GM21360 (cell line): ENCODE data around the gene CD6.

Experiments used
- ATAC-seq: cut with Tn5 transposase; IDR thresholded peaks from one replicate; pipeline ENCODE4 v1.9.1; 2021; ENCODE audit warnings: mild to moderate bottlenecking, moderate library complexity; ENCODE audit not compliant: unreplicated experiment

Gene CD6

DNA sequence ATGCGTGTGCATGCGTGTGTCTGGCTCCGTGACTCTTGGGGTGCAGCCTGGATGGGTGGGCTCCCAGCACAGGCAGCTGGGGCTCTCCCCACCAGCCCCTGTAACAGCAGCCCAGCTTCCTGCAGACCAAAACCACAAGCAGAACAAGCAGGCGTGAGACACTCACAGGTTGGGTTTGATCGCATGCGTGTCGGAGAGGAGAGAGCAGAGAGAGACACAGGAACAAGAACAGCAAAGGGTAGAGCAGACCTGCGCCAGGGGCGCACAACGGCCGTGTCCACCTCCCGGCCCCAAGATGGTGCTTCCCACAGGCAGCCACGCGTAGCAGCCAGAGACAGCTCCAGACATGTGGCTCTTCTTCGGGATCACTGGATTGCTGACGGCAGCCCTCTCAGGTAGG, at the start of gene CD6:
TSS of gene CD6 (plus strand) at position 161 of the 400 bp plus-strand sequence. CDS start at position 347, 186 bp downstream.
- no peak for ATAC-seq

- no peak for ATAC-seq
Measured at GRCh38 chr11:60921777-60922335, 49.6 kb upstream of the CD6 start.

GRCh38 chr11:60922906-60923305, 48.6 kb upstream of the CD6 start:
- no peak for ATAC-seq

- no peak for ATAC-seq
Measured at GRCh38 chr11:60923326-60923725, 48.2 kb upstream of the CD6 start.

DNA sequence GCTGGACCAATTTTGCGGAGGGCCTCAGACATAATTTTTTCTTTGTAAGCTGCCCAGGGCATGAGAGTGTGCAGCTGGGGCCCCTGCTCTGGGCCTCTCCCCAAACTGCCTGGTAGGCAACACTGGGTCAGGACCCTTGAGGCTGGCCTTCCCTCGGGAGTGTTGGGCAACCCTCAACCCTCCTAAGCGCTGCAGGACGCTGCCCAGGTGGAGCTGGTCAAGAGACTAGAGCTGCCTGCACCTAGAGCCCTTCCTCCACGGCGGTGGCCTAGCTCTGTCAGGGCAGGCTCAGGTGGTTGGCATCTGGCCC, 47.7 kb upstream of the CD6 start:
- ATAC-seq = no peak

DNA sequence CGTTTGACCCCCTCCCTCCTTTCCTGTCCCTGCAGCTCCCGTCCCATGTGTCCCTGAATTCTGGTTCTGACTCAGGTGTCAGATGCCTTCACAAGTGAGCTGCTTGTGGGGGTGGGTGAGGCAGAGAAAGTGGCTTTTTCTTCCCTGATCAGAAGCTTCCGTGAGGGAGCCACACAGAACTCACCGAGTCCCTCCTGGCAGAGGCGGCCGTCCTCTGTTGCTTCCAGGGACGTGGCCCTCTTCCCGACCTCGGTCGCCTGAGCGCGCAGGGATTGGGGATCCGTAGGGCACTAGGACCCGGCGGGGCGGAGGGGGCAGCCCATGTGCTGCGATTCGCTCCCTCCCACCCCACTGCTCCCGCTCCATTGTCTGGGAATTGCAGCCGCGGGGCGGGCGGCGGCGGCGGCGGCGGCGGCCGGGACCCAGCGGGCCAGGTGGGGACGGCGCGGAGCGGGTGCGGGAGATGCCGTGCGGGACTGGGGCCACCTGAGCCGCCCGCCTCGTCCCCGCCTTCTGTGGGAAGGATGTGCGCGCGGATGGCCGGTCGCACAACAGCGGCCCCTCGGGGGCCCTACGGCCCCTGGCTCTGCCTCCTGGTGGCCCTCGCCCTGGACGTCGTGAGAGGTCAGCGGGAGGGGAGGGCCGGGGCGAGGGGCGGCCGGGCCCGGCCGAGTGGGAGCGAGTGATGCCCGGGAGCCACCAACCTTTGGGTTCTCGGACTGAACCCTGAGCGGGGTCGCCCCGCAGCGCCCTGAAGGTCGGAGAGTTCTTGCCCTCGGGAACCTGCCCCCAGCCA, 47.2 kb upstream of the CD6 start, which contains the start of gene TMEM132A:
TSS of gene TMEM132A (plus strand) at position 351 of the 796 bp plus-strand sequence. CDS start at position 525, 174 bp downstream.
- no peak for ATAC-seq

GRCh38 chr11:60924906-60925853, 46.3 kb upstream of the CD6 start:
- no peak for ATAC-seq

DNA sequence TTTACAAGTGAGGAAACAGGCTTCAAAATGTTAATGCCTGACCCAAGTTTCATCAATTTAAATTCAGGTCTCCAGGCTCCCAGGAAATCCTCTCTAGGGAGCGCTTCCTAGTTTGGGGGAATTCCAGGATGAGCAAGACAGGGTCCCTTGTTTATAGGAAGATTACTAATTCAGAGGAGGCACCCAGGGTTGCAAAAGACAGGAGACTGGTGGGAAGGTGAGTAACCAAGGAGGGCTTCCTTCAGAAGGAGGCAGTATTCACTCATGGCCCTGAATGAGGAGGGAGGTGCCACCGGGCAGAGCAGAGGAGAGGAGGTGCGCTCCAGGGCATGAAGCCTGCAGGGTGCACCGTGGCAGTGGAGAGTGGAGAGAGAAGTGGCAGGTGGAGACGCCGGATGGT, 45.6 kb upstream of the CD6 start:
- ATAC-seq = no peak

DNA sequence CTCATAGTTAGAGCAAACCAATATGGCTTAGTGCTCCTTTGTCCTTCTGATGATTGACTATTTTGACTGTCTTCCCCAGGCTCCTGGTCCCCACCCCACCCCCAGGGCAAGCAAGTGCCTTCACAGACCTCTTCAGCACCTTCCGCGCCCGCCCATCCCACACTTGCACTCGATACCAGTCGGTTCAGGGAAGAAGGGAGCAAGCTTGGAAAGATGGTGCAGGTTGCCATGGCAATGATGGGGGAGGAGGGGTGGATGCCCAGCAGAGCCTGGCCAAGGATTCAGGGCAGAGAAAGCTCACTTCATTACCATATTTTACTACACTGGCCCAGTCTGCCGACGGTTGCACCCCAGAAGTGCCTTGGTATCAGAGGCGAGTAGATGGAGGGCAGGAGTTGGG, 45.0 kb upstream of the CD6 start:
- no peak for ATAC-seq

DNA sequence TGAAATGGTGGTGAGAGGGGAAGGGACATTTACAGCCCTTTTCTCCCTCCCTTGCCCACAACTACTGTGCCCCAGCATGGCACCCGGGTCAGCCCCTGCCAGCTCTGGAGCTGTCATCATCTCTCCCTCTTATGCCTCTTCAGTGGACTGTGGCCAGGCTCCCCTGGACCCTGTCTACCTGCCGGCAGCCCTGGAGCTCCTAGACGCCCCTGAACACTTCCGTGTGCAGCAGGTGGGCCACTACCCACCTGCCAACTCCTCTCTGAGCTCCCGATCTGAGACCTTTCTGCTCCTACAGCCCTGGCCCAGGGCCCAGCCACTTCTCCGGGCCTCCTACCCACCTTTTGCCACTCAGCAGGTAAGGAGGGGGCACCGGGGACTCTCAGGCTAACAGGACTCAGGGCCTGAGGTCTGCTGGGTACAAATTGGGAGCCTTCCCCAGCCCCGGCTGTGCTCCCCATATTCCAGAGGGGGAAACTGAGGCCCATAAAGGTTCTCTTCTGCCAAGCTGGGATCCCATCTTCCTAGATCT, 44.4 kb upstream of the CD6 start:
- ATAC-seq = no peak

DNA sequence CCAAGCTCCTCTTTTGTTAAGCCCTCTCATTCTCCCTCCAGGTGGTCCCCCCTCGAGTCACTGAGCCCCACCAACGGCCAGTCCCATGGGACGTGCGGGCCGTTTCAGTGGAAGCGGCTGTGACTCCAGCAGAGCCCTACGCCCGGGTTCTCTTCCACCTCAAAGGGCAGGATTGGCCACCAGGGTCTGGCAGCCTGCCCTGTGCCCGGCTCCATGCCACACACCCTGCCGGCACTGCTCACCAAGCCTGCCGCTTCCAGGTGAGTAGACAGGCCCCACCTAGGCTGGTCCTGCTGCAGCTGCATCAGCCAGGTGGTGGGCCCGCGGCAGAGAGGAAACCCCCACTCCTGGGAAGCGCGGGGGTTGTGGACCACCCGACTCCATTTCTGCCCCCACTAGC, 43.9 kb upstream of the CD6 start:
- no peak for ATAC-seq

DNA sequence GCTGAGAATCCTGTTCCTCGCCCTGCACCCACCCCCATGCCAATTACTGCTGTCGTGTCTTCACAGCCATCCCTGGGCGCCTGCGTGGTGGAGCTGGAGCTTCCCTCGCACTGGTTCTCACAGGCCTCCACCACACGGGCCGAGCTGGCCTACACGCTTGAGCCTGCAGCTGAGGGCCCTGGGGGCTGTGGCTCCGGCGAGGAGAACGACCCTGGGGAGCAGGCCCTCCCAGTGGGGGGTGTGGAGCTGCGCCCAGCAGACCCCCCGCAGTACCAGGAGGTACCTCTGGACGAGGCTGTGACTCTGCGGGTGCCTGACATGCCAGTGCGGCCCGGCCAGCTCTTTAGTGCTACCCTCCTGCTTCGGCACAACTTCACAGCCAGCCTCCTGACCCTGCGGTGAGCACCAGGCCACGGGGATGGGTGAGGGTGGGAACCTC, 42.9 kb upstream of the CD6 start:
- no peak for ATAC-seq

- no peak for ATAC-seq
Measured at GRCh38 chr11:60929764-60930163, 41.7 kb upstream of the CD6 start.

DNA sequence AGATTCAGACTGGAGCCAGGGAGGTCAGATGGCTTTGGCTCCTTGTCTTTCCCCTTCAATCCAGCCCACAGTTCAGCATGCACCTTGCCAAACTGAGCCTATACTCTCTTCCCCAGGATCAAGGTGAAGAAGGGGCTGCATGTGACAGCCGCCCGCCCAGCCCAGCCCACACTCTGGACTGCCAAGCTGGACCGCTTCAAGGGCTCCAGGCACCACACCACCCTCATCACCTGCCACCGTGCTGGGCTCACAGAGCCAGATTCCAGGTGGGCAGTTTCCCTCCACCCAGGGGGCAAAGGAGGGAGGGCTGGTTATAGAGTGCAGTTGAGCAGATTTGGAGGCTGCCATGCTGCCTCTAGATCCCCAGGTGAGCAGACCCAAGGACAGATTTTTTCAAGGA, 41.1 kb upstream of the CD6 start:
- no peak for ATAC-seq

DNA sequence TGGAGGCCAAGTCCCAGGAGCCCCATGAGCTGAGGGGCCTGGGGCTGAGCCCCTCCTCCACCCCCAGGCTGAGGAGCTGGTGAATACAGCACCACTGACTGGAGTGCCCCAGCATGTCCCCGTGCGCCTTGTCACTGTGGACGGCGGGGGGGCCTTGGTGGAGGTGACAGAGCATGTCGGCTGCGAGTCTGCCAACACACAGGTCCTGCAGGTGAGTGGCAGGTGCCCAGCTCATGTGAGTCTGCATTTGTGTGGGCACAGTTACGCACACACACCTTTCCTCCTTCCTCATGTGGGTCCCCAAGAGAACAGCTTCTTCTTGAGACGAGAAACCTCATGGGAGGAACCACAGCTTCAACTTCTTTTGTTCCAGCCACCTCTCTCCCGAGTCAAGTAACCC, 39.6 kb upstream of the CD6 start:
- ATAC-seq = no peak

- no peak for ATAC-seq
Measured at GRCh38 chr11:60932605-60933356, 38.7 kb upstream of the CD6 start.

DNA sequence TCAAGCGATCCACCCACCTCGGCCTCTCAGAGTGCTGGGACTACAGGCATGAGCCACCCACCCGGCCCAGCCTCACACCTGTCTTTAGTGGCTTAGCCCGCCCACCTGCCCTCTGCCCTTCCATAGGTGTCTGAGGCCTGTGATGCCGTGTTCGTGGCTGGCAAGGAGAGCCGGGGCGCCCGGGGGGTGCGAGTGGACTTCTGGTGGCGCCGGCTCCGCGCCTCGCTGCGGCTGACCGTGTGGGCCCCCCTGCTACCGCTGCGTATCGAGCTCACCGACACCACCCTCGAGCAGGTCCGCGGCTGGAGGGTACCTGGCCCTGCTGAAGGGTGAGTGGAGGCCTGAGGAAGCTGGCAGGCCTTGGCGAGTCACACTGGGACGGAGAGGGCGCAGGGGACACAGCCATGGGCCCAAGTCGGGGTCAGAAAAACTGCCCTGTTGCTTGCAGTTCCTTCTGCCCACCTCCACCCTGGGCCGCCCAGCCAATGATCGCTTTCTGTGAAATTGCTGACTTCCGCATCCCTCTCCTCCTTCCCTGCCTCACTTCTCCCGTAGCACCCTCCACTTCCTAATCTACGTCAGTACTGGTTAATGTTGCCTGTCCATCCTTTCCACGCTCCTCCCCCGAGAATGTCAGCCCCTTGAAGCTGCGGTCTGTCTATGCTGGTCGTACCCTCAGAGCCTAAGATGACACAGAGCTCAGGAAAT, 37.9 kb upstream of the CD6 start:
- no peak for ATAC-seq

- ATAC-seq = no peak
Measured at GRCh38 chr11:60934124-60934789, 37.2 kb upstream of the CD6 start.

DNA sequence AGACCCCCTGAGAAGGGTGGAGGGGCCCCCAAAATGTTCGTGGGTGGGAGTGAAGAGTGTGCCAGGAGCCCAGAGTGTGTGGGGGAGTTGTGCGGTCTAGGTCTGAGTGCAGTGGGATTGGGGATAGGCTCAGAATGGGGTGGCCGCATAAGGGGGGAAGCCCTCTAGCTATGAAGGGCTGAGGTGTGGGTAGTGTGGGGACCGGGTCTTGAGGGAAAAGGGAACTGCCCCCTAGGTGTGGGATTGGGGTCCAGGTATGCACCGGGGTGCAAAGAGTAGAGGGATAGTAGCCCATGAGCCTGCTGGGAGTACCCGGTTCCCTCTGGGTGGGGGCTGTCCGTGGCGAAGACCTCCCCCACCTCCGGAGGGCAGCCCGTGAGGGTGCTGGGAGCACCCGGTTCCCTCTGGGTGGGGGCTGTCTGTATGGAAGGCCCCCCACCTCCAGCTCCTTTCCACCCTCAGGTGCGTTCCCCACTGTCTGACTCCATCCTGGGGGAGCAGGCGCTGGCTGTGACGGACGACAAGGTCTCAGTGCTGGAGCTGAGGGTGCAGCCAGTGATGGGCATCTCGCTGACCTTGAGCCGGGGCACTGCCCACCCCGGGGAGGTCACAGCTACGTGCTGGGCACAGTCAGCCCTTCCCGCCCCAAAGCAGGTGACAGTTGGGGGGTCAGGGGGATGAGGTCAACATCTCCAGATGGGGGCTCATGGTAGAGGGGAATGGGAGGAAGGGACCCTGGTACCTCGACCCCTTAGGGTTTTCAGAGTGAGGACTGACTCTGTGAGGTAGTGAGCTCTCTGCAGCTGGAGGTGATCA, 36.5 kb upstream of the CD6 start:
- no peak for ATAC-seq
